NCI-H146 treated with DMSO at 0.1 percent for 48 hours (cell line): ENCODE results near the gene ASS1.

ENCODE experiments used
- DNase-seq: peaks from one replicate; lab custom pipeline; 2025; ENCODE audit not compliant: unreplicated experiment; lab: John Stamatoyannopoulos, UW

The ASS1 gene

GRCh38 chr9:130452835-130453234 is 8.1 kb downstream of the ASS1 start:
- no peak for DNase-seq

- DNase-seq = peak; percentile 77
Measured at GRCh38 chr9:130453487-130453886, 8.7 kb downstream of the ASS1 start.

- no peak for DNase-seq
Measured at GRCh38 chr9:130454096-130454811, 9.5 kb downstream of the ASS1 start.

- no peak for DNase-seq
Measured at GRCh38 chr9:130454812-130455325, 10.1 kb downstream of the ASS1 start.

GRCh38 chr9:130458027-130458803 is 13.5 kb downstream of the ASS1 start:
- no peak for DNase-seq

GRCh38 chr9:130458804-130459067 is 14.0 kb downstream of the ASS1 start:
- DNase-seq = no peak

- no peak for DNase-seq
Measured at GRCh38 chr9:130459151-130459550, 14.4 kb downstream of the ASS1 start.

- no peak for DNase-seq
Measured at GRCh38 chr9:130459941-130460669, 15.3 kb downstream of the ASS1 start.

- no peak for DNase-seq
Measured at GRCh38 chr9:130461218-130461630, 16.5 kb downstream of the ASS1 start.

GRCh38 chr9:130461731-130462130 is 17.0 kb downstream of the ASS1 start:
- no peak for DNase-seq

- DNase-seq = no peak
Measured at GRCh38 chr9:130462685-130463540, 18.2 kb downstream of the ASS1 start.

GRCh38 chr9:130463763-130464745 is 19.3 kb downstream of the ASS1 start:
- no peak for DNase-seq

- no peak for DNase-seq
Measured at GRCh38 chr9:130465383-130466096, 20.8 kb downstream of the ASS1 start.

GRCh38 chr9:130466537-130467217 is 21.9 kb downstream of the ASS1 start:
- DNase-seq = no peak

GRCh38 chr9:130467316-130467715 is 22.6 kb downstream of the ASS1 start:
- no peak for DNase-seq

- no peak for DNase-seq
Measured at GRCh38 chr9:130468566-130468965, 23.8 kb downstream of the ASS1 start.

- no peak for DNase-seq
Measured at GRCh38 chr9:130470269-130470668, 25.5 kb downstream of the ASS1 start.

GRCh38 chr9:130470950-130471349 is 26.2 kb downstream of the ASS1 start:
- no peak for DNase-seq
